IPS-NIHi7 (cell line): ENCODE measurements around the gene CD226.
"Not testable (repeated sequence)": the region's sequence is repeated elsewhere in the genome, so short reads cannot be mapped to it uniquely, and the experiment has no call there.

ENCODE experiments used
- DNase-seq: peaks from one replicate; pipeline ENCODE4 v3.0.0; 2012; ENCODE audit warnings: mixed read lengths; ENCODE audit errors: extremely low spot score

The CD226 gene

DNA sequence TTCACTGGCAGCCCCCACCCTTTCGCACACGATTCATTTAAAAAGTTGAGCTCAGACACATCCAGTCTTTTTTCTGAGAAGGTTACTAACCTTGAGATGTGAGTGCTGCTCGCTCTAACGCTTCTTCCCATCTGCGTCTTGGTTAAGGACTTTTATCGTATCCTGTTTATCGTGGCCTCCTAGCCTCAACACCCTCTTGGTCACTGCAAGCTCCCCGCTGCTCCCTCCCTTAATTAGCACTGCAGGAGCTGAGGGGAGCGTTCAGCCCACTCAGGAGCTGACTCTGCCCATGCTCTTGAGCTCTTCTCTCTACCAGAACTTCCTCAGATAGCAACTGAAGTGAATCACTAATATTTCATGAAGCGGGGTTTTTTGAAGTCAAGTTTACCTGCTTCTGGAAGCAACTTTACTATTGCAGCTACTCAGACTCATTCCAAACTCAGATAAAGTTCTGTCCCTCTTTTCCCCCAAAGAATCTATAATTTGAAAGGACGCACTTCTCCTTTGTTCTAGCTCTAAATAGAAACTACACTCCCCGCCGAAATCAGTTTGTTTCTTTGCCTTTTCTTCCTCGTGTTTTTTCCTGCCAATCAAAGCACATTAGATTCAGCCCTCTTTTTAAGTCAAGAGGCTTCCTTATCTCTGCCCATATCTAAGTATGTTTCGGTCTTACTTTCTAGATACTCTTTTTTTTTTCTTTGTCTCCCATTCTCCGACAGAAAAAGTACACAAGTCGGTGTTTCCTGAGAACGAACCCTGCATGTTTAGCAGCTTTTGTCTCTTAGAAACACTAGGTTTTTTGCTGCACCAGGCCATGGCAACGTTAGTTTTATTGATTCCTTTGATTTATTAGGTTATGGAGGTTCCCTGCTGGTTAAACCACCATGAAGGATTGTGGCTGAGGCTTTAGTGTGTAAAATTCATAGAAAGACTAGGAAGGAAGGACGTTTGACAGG, 9.3 kb upstream of the CD226 start:
- DNase-seq = no peak

GRCh38 chr18:69956057-69956456, 8.4 kb upstream of the CD226 start:
- no peak for DNase-seq

DNA sequence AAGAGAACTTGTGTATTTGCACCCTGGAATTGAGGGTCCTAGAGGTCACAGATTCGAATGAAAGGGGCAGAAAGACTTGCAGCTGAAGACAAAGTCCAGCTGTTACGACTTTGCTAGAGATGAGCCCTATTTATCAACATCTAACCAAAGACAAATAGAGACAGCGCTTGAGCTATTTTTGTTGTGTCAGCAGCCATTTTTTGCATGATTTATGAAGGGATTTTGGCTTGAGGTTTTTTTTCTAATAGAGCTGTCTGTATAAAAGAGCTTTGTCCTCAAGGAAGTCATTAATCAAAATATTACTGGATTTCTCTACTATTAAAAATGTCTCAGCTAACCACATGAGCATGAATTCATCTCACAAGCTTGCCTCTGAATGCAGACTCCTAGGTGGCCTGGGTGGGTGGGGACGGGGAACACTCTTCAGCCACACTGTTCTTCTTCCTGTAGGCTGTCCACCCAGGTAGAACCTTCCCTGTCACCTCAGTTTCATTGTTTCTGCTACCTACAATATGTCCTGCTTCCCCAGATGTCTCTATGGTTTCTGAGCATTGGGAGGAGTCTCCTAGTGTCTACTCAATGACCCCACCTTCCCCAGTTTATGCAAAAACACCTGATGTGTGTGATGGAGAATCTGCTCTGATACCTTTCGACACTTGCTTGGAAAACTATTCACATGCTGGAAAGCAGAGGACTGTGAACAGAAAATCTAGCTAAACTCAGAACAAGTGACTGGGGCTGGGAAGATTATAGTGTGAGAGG, 7.2 kb upstream of the CD226 start:
- no peak for DNase-seq

DNA sequence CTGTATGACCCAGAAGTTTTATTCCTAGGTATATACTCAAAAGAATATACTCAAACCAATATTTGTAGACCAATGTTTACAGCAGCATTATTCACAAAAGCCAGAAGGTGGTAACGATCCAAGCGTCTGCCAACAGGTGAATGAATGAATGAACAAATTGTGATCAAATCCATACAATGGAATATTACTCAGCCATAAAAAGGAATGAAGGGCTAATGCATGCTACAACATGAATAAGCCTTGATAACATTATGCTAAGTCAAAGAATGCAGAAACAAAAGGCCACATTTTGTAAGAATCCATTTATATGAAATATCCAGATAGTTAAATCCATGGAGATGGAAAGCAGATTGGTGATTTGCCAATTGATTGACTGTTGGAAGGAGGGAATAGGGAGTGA, 5.5 kb upstream of the CD226 start:
- DNase-seq = no peak

- DNase-seq = no peak
These were observed 3.5 kb upstream of the CD226 start for GRCh38 chr18:69951182-69951581.

GRCh38 chr18:69949538-69949936, 1.9 kb upstream of the CD226 start:
- no peak for DNase-seq

GRCh38 chr18:69948919-69949537, 1.4 kb upstream of the CD226 start:
- no peak for DNase-seq

- DNase-seq = no peak
These were observed 583 bp upstream of the CD226 start for GRCh38 chr18:69948256-69948655.

GRCh38 chr18:69946608-69947155, 991 bp downstream of the CD226 start:
- no peak for DNase-seq

DNA sequence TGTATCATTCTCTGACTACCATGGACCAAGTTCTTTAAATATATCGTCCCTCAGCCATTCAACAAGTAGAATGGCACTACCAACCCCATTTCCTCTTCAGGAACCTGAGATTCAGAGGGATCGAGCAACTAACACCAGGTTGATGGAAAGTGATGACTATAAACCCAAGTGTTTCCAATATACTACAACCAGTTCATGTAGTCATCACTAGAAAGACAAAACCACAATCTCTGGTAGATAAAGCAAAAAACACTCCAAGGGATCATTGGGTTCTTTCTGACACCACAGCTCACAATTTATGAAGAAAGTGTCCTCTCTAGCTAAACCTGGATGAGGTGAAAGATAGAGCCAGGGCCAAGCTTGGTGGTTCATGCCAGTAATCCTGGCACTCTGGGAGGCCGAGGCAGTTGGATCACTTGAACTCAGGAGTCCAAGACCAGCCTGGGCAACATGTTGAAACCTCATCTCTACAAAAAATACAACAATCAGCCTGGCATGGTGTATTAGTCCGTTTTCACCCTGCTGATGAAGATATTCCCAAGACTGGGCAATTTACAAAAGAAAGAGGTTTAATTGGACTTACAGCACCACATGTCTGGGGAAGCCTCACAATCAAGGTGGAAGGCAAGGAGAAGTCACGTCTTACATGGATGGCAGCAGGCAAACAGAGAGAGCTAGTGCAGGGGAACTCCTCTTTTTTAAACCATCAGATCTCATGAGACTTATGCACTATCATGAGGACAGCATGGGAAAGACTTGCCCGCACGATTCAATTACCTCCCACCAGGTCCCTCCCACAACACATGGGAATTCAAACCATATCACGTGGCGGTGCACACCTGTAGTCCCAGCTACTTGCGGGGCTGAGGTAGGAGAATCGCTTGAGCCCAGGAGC, 2.2 kb downstream of the CD226 start:
- DNase-seq = no peak

DNA sequence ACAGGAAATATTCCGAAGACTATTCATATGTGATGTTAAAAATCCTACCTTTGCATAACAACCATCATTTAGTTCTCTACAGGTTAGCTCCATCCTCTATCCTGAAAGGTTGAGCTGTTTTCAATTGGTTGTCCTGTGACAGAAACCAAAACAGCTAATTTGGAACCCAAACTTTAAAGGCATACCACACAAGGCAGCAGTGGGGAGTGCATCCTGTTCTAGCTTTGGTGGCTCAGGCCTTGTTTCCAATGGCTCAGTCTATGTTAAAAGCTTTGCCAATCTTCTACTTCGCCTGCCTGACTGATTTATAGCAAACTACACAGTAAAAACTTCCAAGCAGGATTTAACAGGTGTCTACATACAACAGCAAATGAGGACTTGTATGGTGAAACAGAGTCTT, 3.2 kb downstream of the CD226 start:
- no peak for DNase-seq

- no peak for DNase-seq
These were observed 4.7 kb downstream of the CD226 start for GRCh38 chr18:69943021-69943420.

DNA sequence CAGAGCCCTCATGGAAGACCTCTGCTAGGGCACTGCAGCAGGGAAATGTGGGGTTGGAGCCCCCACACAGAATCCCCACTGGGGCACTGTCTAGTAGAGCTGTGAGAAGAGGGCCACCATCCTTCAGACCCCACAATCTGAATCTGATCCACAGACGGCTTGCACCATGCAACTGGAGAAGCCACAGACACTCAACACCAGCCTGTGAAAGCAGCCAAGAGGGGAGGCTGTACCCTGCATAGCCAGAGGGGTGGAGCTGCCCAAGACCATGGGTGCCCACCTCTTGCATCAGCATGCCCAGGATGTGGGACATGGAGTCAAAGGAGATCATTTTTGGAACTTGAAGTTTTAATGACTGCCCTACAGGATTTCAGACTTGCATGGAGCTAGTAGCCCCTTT, 6.5 kb downstream of the CD226 start:
- DNase-seq = no peak

DNA sequence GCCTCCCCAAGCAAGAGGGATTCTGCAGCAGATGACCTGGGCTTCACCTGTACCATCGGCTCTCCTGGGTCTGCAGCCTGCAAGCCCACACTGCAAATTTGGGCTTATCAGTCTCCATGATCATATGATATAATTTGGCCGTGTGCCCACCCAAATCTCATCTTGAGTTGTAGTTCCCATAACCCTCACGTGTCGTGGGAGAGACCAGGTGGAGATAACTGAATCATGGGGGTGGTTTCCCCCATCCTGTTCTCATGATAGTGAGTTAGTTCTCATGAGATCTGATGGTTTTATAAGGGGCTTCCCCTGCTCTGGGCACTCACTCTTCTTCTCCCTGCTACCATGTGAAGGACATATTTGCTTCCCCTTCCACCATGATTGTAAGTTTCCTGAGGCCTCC, 7.9 kb downstream of the CD226 start:
- DNase-seq = not testable (repeated sequence)

GRCh38 chr18:69936191-69936558, 11.5 kb downstream of the CD226 start:
- DNase-seq = no peak

DNA sequence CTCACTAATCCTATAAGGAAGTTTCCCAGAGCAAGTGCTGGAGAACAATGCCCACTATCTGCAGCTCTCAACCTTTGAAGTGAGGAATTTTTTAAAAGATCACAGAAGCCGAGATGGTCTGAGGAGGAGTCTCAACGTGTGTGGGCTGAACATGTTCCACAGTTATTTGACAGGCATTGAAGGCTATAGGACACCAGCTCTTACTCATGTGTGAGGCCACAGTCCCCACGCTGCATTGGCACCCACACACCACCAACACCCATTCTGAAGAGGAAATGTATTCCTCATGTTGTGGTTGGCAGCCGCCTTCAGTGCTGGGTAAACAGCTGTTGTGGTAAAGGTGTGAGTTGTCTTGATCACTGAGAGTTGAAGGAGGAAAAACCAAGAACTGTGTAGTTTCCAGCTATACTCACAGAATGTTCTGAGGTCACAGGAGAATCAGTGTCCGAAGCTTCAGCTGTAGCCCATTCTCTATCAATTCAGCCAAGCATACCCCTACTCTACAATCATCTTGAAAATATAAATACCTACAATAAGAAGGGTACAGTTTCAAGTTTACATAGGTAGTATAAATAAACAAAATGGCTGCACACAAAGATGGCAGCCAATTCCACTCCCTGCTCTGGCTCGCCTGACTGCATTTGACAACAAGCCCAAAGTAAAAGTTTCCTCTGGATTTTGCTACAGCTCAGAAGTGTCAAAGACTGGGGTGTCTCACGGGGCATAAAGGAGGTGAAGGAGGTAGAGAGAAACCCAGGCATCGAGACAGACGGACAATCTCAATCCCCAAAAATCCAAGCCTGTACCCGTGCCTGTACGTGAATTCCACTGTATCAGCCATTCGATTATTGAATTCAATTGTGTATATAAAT, 12.1 kb downstream of the CD226 start:
- DNase-seq = no peak

GRCh38 chr18:69934601-69935265, 12.9 kb downstream of the CD226 start:
- DNase-seq = no peak

DNA sequence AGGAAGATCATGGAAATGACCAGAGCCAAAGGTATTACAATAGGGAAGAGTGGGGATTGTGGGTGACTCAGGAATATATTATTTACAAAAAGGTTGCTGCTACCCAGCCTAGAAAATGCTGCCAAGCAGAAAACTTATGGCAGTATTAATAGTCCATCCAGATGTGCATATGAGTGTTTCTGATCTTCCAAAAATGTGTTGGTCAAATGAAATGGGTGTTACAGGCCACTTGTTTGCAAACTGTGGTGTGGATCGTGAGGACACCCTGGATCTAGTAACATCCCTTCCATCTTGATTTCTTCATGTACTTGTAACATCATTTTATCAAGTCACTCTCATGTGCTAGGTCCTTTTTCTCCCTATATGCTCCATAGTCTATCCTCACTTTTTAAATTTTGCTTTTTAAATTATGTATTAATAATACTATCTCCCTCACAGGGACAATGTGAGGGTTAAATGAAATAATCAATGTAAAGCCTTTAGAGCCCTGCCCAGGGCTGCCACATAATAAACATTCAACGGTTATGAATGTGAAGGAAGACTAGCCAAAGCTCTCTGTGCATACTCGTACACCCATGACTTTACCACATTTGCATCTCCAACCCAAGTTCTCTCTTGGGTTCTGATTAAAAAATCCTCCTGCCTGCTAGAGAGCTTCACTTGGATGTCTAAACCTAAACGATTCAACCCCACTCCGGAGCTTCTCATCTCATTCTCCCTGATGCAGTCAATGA, 18.5 kb downstream of the CD226 start:
- DNase-seq = no peak

DNA sequence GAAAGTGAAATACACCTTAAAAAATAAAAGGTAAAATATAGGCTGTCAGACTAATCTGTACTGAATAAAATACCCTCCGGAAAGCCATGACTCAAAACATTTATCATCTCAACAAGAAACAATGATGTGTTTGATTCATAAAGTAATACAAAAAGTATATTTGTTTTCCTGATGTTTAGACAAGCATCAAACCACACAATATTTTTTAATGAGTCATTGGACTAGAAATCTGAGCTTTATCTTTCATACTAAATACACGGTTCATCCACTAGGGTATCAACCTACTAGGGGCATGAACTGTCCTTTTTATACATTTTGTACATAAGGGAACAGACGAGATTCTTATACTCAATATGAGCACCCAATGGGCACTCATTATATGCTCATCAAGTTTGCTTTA, 31.3 kb downstream of the CD226 start:
- no peak for DNase-seq
